HEK293 (cell line): Measurements from ENCODE around the gene DDR1.

Experiments used
- CTCF ChIP-seq: fragments of 450-650 bp; formaldehyde crosslinking; IDR thresholded peaks from 2 replicates; pipeline ENCODE4 v1.5.1; 2016; ENCODE audit warnings: missing biosample characterization, missing genetic modification characterization
- FEZF1 ChIP-seq: fragments of 450-650 bp; formaldehyde crosslinking; IDR thresholded peaks from 2 replicates; pipeline ENCODE4 v1.5.1; 2016; ENCODE audit warnings: missing biosample characterization, missing genetic modification characterization
- KLF8 ChIP-seq: fragments of 450-650 bp; formaldehyde crosslinking; IDR thresholded peaks from 2 replicates; pipeline ENCODE4 v1.5.1; 2016; ENCODE audit warnings: missing biosample characterization, missing genetic modification characterization
- ZNF274 ChIP-seq, 2 experiments: fragments of 200-500 bp in 1 of 2; fragments of 450-650 bp in 1 of 2; sonication (Bioruptor generic) in 1 of 2; formaldehyde crosslinking in 1 of 2; IDR thresholded peaks; 2 replicates each; pipeline versions ENCODE4 v1.5.1 to v1.6.1; 2014 to 2016; ENCODE audit warnings: borderline replicate concordance in 1 of 2, inconsistent platforms in 1 of 2, low read length in 1 of 2, missing biosample characterization in 1 of 2, missing genetic modification characterization in 1 of 2

GRCh38 chr6:30836431-30836866, 47.9 kb upstream of the DDR1 start:
- TF ChIP-seq CTCF (tag by site-specific recombination) (no peak), ZNF274 (IDR thresholded peaks at IDR 0.05; ENCODE audit: low read length) (no peak), ZNF274 (tag by site-specific recombination; IDR thresholded peaks at IDR 0.05; ENCODE audit: borderline replicate concordance) (no peak), FEZF1 (tag by site-specific recombination) (peak; percentile 57; the same call in 1 of the 2 replicates), KLF8 (tag by site-specific recombination) (0 out of 2 replicates have a peak, but pooled peaks have one; percentile 13)
